Measurements from ENCODE around the gene ATG10.

The ATG10 gene

GRCh38 chr5:82152978-82153481 lies 181.2 kb downstream of the ATG10 start:
- POLR2A ChIA-PET, result no interaction called here
- CTCF ChIA-PET, result interaction anchor here (2.2 kb wide), 1 partner anchor 13 kb away, joined by 5 read pairs; no protein-coding TSS in a partner anchor

DNA sequence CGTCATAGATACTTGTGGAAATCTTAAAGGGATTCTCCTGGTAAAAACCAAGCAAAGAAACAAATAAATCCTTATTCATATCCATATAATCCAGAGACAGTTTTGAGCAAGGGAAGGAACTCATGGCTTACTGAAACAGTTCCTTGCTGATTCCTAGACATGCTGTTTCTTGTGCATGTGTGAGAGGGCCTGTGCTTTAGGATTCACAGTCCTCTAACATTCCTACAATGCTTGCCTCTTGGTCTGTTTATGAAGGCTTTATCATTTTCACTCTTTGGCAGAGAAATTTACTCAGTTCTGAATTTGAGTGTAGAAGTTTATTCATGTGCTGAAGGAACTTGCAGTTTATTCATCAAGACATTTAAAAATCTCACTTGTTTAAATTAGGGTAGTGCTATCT lies 183.0 kb downstream of the ATG10 start:
- DNase-seq (ENCODE audit: low read depth, low spot score), result no peak
- ChIA-PET POLR2A (no interaction called here), CTCF (no interaction called here)
- TF ChIP-seq, protein P1, sequence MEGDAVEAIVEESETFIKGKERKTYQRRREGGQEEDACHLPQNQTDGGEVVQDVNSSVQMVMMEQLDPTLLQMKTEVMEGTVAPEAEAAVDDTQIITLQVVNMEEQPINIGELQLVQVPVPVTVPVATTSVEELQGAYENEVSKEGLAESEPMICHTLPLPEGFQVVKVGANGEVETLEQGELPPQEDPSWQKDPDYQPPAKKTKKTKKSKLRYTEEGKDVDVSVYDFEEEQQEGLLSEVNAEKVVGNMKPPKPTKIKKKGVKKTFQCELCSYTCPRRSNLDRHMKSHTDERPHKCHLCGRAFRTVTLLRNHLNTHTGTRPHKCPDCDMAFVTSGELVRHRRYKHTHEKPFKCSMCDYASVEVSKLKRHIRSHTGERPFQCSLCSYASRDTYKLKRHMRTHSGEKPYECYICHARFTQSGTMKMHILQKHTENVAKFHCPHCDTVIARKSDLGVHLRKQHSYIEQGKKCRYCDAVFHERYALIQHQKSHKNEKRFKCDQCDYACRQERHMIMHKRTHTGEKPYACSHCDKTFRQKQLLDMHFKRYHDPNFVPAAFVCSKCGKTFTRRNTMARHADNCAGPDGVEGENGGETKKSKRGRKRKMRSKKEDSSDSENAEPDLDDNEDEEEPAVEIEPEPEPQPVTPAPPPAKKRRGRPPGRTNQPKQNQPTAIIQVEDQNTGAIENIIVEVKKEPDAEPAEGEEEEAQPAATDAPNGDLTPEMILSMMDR (IDR thresholded peaks at IDR 0.05; ENCODE audit: insufficient read depth, low read length, missing control alignments), result no peak
- no peak overlapping the region for H3K4me3 ChIP-seq (ENCODE audit: low read depth, low read length)

More at GRCh38 chr5:82152978-82153481, 181.2 kb downstream of the ATG10 start:
- TF ChIP-seq, protein P1 (IDR thresholded peaks at IDR 0.05; ENCODE audit: insufficient read depth, low read length, missing control alignments), result no peak
- H3K4me3 ChIP-seq (ENCODE audit: low read depth, low read length), result no peak overlapping the region
- no peak for DNase-seq (ENCODE audit: low read depth, low spot score)

- POLR2A ChIA-PET, result no interaction called here
- CTCF ChIA-PET, result no interaction called here
- no peak overlapping the region for H3K4me3 ChIP-seq (ENCODE audit: low read depth, low read length)
- DNase-seq (ENCODE audit: low read depth, low spot score), result no peak
- TF ChIP-seq, protein P1 (IDR thresholded peaks at IDR 0.05; ENCODE audit: insufficient read depth, low read length, missing control alignments), result no peak
These were observed 183.5 kb downstream of the ATG10 start for GRCh38 chr5:82155305-82155704.

DNA sequence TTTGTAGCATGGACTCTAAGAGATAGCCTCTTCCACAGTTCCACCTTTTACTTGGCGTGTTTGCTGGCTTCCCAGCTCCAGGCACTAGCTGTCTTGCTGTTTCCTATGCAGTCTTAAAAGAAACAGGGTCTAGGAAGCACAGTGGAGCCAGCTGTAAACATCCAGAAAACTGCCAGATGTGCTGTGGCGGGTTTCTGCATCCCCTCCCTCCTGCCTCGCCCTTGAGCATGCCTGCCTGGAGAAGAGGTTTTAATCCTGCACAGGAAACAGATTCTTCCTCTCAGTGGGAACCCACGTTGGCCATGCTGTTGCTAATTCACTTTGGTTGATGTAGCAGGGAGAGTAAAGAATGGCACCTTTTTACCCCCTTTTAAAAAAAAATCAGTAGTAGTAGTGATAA lies 185.1 kb downstream of the ATG10 start:
- ChIA-PET CTCF (interaction anchor here (1.8 kb wide), 1 partner anchor 9 kb away, joined by 5 read pairs; no protein-coding TSS in a partner anchor), POLR2A (no interaction called here)
- DNase-seq (ENCODE audit: low read depth, low spot score), result no peak
- TF ChIP-seq, protein P1 (IDR thresholded peaks at IDR 0.05; ENCODE audit: insufficient read depth, low read length, missing control alignments), result no peak
- H3K4me3 ChIP-seq (ENCODE audit: low read depth, low read length), result no peak overlapping the region

DNA sequence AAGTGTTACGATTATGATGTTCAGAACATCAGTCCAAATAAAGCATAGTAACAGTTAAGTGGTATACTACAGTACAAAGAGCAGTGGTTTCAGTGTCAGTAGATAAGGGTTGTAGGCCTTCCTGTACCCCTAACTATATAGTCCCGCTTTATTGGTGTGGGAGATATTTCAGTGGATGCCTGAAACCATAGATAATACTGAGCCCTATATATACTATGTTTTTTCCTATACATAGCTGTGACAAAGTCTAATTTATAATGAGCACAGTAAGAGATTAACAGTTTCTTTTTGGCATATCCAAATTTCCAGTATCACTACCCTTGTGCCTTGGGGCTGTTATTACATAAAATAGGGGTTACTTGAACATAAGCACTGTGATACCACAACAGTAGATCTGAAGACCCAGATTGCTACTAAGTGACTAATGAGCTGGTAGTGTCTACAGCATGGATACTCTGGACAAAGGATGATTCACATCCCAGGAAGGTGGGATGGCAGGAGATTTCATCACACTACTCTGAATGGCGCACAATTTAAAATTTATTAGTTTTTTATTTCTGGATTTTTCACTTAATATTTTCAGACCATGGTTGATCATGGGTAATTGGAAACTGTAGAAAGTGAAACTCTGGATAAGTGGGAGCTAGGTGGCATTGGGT lies 187.1 kb downstream of the ATG10 start:
- no peak for DNase-seq (ENCODE audit: low read depth, low spot score)
- ChIA-PET POLR2A (no interaction called here), CTCF (interaction anchor here (0.5 to 1.1 kb wide), 2 partner anchors 9 to 321 kb away, joined by 3 read pairs; no protein-coding TSS in a partner anchor)
- TF ChIP-seq, protein P1 (IDR thresholded peaks at IDR 0.05; ENCODE audit: insufficient read depth, low read length, missing control alignments), result no peak
- H3K4me3 ChIP-seq (ENCODE audit: low read depth, low read length), result no peak overlapping the region

DNA sequence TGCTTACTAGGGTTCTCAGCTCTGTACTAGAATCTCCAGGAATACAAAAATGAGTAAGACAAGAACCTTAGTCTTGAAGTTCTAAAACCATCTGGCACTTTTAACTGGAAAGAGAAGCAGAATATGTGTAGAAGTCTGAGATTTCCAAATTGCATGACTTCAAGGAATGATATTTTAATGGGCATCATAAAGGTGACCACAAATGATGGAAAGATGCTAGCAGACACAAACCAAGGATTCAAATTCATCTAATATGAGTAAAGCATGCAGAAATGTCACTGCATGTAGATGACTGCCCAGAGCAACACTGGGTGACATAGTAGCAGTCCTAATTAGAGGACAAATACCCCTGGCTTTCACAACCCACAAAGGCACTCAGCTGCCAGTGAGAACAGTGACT lies 189.1 kb downstream of the ATG10 start:
- TF ChIP-seq, protein P1 (IDR thresholded peaks at IDR 0.05; ENCODE audit: insufficient read depth, low read length, missing control alignments), result no peak
- ChIA-PET POLR2A (no interaction called here), CTCF (interaction anchor here (1.2 kb wide), 1 partner anchor 11 kb away, joined by 3 read pairs; no protein-coding TSS in a partner anchor)
- no peak for DNase-seq (ENCODE audit: low read depth, low spot score)
- H3K4me3 ChIP-seq (ENCODE audit: low read depth, low read length), result no peak overlapping the region
